ENCODE measurements around the gene PTH1R. TPM values are rescaled to one million over a fixed set of nuclear protein-coding genes. Genes with fewer than 3 reads are reported as not detected.

The PTH1R gene
- polyA plus RNA-seq, 1 of the 3 experiments (the other 2 are of a cell fraction): 0.07 TPM

DNA sequence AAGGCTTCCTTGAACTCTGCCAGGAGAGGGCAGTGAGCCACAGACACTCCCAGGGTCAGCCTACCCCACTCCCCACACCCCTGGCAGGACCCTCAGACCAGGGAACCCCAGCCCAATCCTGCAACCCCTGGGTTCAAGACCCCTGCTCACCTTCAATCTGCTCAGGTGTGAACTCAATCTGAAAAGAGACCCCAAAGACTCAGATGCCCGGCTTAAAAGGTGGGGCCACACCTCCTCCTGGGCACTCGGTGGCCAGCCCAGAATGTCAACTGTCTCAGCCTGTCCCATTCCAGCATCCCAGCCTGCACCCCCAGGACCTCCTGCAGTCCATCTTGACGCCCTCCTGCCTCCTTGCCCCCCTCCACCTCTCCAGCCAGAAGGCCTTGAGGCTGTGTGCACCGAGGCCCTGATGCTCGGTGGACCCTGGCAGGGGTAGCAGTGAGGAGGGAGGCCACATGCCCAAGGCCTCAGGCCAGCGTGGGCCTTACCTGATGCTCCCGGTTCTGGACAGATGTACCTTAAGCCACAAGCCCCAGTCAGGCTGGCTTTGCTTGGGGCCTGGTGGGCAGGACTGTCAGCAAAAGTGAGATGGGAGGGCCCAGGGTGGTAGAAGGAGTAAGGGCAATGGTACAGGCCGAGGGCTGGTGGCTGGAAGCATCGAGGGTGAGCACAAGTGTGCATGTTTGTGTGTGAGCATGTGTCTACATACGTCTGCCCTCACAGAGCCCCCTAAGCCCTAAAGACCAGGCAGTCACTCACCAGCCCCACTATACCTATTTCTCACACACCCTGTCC lies 16.5 kb upstream of the PTH1R start:
- POLR2A ChIA-PET: no interaction called here
- no peaks in the 10 kb centered on the region for H3F3A ChIP-seq (replicated peaks; ENCODE audit: insufficient read depth)
- CTCF ChIA-PET: interaction anchor here (1.3 to 4.0 kb wide), 2 partner anchors 34 to 49 kb away, joined by 8 to 21 read pairs; no protein-coding TSS in a partner anchor
- no peak overlapping the region for H2AFZ ChIP-seq (ENCODE audit: low read depth)
- H3K4me2 ChIP-seq: no peak overlapping the region
- whole genome bisulfite sequencing (ENCODE audit: low lambda C conversion rate): 63% methylated on average over 10 of the region's 10 CpGs
- H3K9me2 ChIP-seq: no peaks in the 10 kb centered on the region
- H3K9me3 ChIP-seq: no peaks in the 10 kb centered on the region
- DNase-seq: no peak
- H3K27me3 ChIP-seq (ENCODE audit: insufficient read depth): 0 out of 2 replicates have a peak, but pooled peaks cover 7% of the 10 kb centered on the region
- H3K9ac ChIP-seq: no peak overlapping the region
- no peaks in the 10 kb centered on the region for H3K36me3 ChIP-seq (replicated peaks in 1 of 2; ENCODE audit: control insufficient read depth in 1 of 2, insufficient read depth in 2 of 2, low read length in 1 of 2)
- no peak overlapping the region for H3K27ac ChIP-seq (ENCODE audit: low read depth in 2 of 2, low read length in 1 of 2)
- H3K4me1 ChIP-seq (ENCODE audit: control insufficient read depth in 1 of 2, insufficient read depth in 2 of 2, low read depth in 1 of 2, low read length in 1 of 2): peaks cover 0 to 22% of the 10 kb centered on the region in 2 experiments; a peak in 1 of 4 replicates
- no peak overlapping the region for H3K4me3 ChIP-seq (ENCODE audit: low read depth in 2 of 2, low read length in 1 of 2)
- no peaks in the 10 kb centered on the region for H3K79me2 ChIP-seq (ENCODE audit: insufficient read depth)
- TF ChIP-seq TAF1 (IDR thresholded peaks at IDR 0.05; ENCODE audit: borderline replicate concordance, low read depth, low read length) (no peak), FOXJ3 (CRISPR knock-in tag; IDR thresholded peaks at IDR 0.05) (no peak), ZBTB33 (IDR thresholded peaks at IDR 0.05; ENCODE audit: borderline replicate concordance, low read depth) (no peak), PBX3 (IDR thresholded peaks at IDR 0.05) (no peak), SIN3A (IDR thresholded peaks at IDR 0.05; ENCODE audit: borderline replicate concordance, low read depth, low read length) (no peak), SMC3 (IDR thresholded peaks at IDR 0.05; ENCODE audit: low read depth, low read length) (no peak)
- no peaks in the 10 kb centered on the region for H4K20me1 ChIP-seq (ENCODE audit: insufficient read depth)

DNA sequence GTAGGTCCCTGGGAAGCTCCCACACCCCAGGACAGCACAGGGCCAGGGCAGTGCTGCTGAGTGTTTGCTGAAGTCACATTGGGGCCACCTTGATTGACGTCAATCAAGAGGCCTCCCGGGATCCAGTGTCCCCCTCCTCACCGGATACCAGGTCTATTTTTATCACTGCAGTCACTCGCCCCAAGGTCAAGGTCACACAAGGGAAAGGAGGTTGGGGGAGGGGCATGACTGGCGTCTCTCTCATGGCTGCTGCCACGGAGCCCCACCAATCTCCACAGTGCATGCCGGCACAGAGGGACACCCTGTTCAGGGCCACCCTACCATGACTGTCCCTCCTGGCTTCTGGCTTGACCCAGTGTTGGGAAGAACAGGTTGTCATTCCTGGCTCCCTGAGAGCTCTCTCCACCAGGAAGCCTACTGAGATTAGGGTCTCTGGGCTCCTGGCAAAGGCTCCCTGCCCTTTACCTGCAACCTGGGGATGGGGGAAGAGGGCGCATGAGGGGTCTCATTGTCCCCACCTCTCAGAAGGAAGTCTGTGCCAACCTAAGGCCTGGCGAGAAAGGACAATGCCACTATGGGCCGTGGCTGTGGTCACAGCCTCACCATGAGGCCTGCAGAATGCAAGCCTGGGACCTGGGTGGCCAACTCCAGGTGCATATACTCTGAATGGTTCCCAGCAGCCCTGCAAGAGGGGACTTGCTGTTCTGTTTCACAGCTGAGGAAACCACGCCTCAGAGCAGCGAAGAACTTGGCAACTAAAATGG lies 15.7 kb upstream of the PTH1R start:
- WGBS (ENCODE audit: low lambda C conversion rate): 75% methylated on average over 8 of the region's 12 CpGs
- TF ChIP-seq MXI1 (IDR thresholded peaks at IDR 0.05; ENCODE audit: low read depth, low read length) (no peak), TAF1 (IDR thresholded peaks at IDR 0.05; ENCODE audit: borderline replicate concordance, low read depth, low read length) (no peak), SIN3A (IDR thresholded peaks at IDR 0.05; ENCODE audit: borderline replicate concordance, low read depth, low read length) (no peak), GATA2 (CRISPR knock-in tag; IDR thresholded peaks at IDR 0.05) (no peak), USF2 (IDR thresholded peaks at IDR 0.05; ENCODE audit: borderline replicate concordance, low read depth, low read length) (no peak), NFIC (IDR thresholded peaks at IDR 0.05; ENCODE audit: borderline replicate concordance) (no peak), SMC3 (IDR thresholded peaks at IDR 0.05; ENCODE audit: low read depth, low read length) (no peak), ELF1 (IDR thresholded peaks at IDR 0.05) (no peak), GABPA (IDR thresholded peaks at IDR 0.05; ENCODE audit: low read depth) (no peak), PBX3 (IDR thresholded peaks at IDR 0.05) (no peak), RAD21 (IDR thresholded peaks at IDR 0.05; ENCODE audit: low read length) (no peak), EP300 (IDR thresholded peaks at IDR 0.05; ENCODE audit: borderline replicate concordance in 1 of 2, low read depth in 1 of 2, low read length in 1 of 2) (no peak), TEAD4 (IDR thresholded peaks at IDR 0.05; ENCODE audit: borderline replicate concordance, insufficient read depth) (no peak), EZH2phosphoT487 (IDR thresholded peaks at IDR 0.05; ENCODE audit: borderline replicate concordance, low read depth) (no peak), FOXJ3 (CRISPR knock-in tag; IDR thresholded peaks at IDR 0.05) (no peak), CHD2 (IDR thresholded peaks at IDR 0.05; ENCODE audit: low read length, partially characterized antibody) (no peak)
- H2AFZ ChIP-seq (ENCODE audit: low read depth): no peak overlapping the region

More for the DNA sequence above, 15.7 kb upstream of the PTH1R start:
- no peaks in the 10 kb centered on the region for H3K36me3 ChIP-seq (replicated peaks in 1 of 2; ENCODE audit: control insufficient read depth in 1 of 2, insufficient read depth in 2 of 2, low read length in 1 of 2)
- no peaks in the 10 kb centered on the region for H3K79me2 ChIP-seq (ENCODE audit: insufficient read depth)
- no peak overlapping the region for H3K27ac ChIP-seq (ENCODE audit: low read depth in 2 of 2, low read length in 1 of 2)
- H3K4me1 ChIP-seq (ENCODE audit: control insufficient read depth in 1 of 2, insufficient read depth in 2 of 2, low read depth in 1 of 2, low read length in 1 of 2): peaks cover 0 to 24% of the 10 kb centered on the region in 2 experiments; a peak in 1 of 4 replicates
- H4K20me1 ChIP-seq (ENCODE audit: insufficient read depth): no peaks in the 10 kb centered on the region
- H3K9me2 ChIP-seq: no peaks in the 10 kb centered on the region
- POLR2A ChIA-PET: no interaction called here
- H3K4me3 ChIP-seq (ENCODE audit: low read depth in 2 of 2, low read length in 1 of 2): no peak overlapping the region
- no peaks in the 10 kb centered on the region for H3F3A ChIP-seq (replicated peaks; ENCODE audit: insufficient read depth)
- H3K4me2 ChIP-seq: no peak overlapping the region
- CTCF ChIA-PET: interaction anchor here (1.1 to 4.0 kb wide), 4 partner anchors 15 to 157 kb away, joined by 4 to 29 read pairs (median 14); no protein-coding TSS in a partner anchor
- H3K27me3 ChIP-seq (ENCODE audit: insufficient read depth): 0 out of 2 replicates have a peak, but pooled peaks cover 7% of the 10 kb centered on the region
- DNase-seq: no peak
- H3K9me3 ChIP-seq: no peaks in the 10 kb centered on the region
- no peak overlapping the region for H3K9ac ChIP-seq

All from SK-N-SH (cell line).